H9 (cell line): ENCODE data around the gene SMAD3. TPM values are rescaled to one million over a fixed set of nuclear protein-coding genes. Genes with fewer than 3 reads are reported as not detected.

ENCODE experiments used
- DNase-seq: peaks from one replicate; pipeline ENCODE4 v3.0.0-alpha.2; 2017
- H2AFZ ChIP-seq: one replicate; pipeline ENCODE4 v1.6.1; 2013; ENCODE audit warnings: mild to moderate bottlenecking, low read length, control low read depth, moderate library complexity
- H2AK5ac ChIP-seq: 2 replicates; pipeline ENCODE4 v1.6.1; 2013; ENCODE audit warnings: low read length, control low read depth, mixed read lengths; ENCODE audit not compliant: insufficient read length
- H2BK120ac ChIP-seq: one replicate; pipeline ENCODE4 v1.6.1; 2013; ENCODE audit warnings: low read depth, mild to moderate bottlenecking, low read length, control low read depth, inconsistent platforms; ENCODE audit not compliant: poor library complexity, severe bottlenecking
- H2BK12ac ChIP-seq: 2 replicates; pipeline ENCODE4 v1.6.1; 2013; ENCODE audit warnings: low read length, control low read depth, mixed read lengths, low read depth; ENCODE audit not compliant: insufficient read length
- H2BK15ac ChIP-seq: 2 replicates; pipeline ENCODE4 v1.6.1; 2013; ENCODE audit warnings: low read depth, low read length, control low read depth
- H2BK20ac ChIP-seq: one replicate; pipeline ENCODE4 v1.6.1; 2013; ENCODE audit warnings: low read depth, mild to moderate bottlenecking, low read length, control low read depth, inconsistent platforms; ENCODE audit not compliant: poor library complexity, severe bottlenecking
- H2BK5ac ChIP-seq: 2 replicates; pipeline ENCODE4 v1.6.1; 2013; ENCODE audit warnings: low read length, control low read depth, mixed read lengths; ENCODE audit not compliant: insufficient read length
- H3K14ac ChIP-seq: 2 replicates; pipeline ENCODE4 v1.6.1; 2013; ENCODE audit warnings: low read length, control low read depth; ENCODE audit not compliant: insufficient read depth
- H3K18ac ChIP-seq: 2 replicates; pipeline ENCODE4 v1.6.1; 2013; ENCODE audit warnings: low read depth, mild to moderate bottlenecking, mixed read lengths, low read length, control low read depth; ENCODE audit not compliant: insufficient read length
- H3K23ac ChIP-seq: 2 replicates; pipeline ENCODE4 v1.6.1; 2013; ENCODE audit warnings: low read length, control low read depth, mixed read lengths, low read depth; ENCODE audit not compliant: insufficient read length
- H3K23me2 ChIP-seq: 2 replicates; pipeline ENCODE4 v1.6.1; 2013; ENCODE audit warnings: low read depth, mild to moderate bottlenecking, mixed read lengths, low read length, control low read depth; ENCODE audit not compliant: insufficient read length, poor library complexity, severe bottlenecking
- H3K27ac ChIP-seq: 2 replicates; pipeline ENCODE4 v1.5.1; 2013; ENCODE audit warnings: low read length, control low read depth, mixed read lengths, low read depth; ENCODE audit not compliant: insufficient read length
- H3K27me3 ChIP-seq: 2 replicates; pipeline ENCODE4 v1.6.1; 2013; ENCODE audit warnings: low read length, control low read depth, inconsistent platforms; ENCODE audit not compliant: insufficient read depth
- H3K4ac ChIP-seq: 2 replicates; pipeline ENCODE4 v1.6.1; 2013; ENCODE audit warnings: low read depth, mild to moderate bottlenecking, control low read depth, inconsistent platforms, low read length, moderate library complexity
- H3K4me1 ChIP-seq: 2 replicates; pipeline ENCODE4 v1.6.1; 2013; ENCODE audit warnings: low read length, control low read depth, inconsistent platforms; ENCODE audit not compliant: insufficient read depth
- H3K4me2 ChIP-seq: 2 replicates; pipeline ENCODE4 v1.6.1; 2013; ENCODE audit warnings: low read length, control low read depth, mixed read lengths; ENCODE audit not compliant: insufficient read length, insufficient read depth
- H3K56ac ChIP-seq: 2 replicates; pipeline ENCODE4 v1.6.1; 2013; ENCODE audit warnings: low read depth, mild to moderate bottlenecking, mixed read lengths, low read length, control low read depth; ENCODE audit not compliant: insufficient read length
- H3K79me1 ChIP-seq: 2 replicates; pipeline ENCODE4 v1.6.1; 2013; ENCODE audit warnings: low read depth, mild to moderate bottlenecking, moderate library complexity, low read length, control low read depth, inconsistent platforms; ENCODE audit not compliant: insufficient read depth, poor library complexity, severe bottlenecking
- H3K79me2 ChIP-seq: 2 replicates; pipeline ENCODE4 v1.6.1; 2013; ENCODE audit warnings: low read length, control low read depth, inconsistent platforms; ENCODE audit not compliant: insufficient read depth
- H3K9ac ChIP-seq: 2 replicates; pipeline ENCODE4 v1.6.1; 2013; ENCODE audit warnings: low read length, control low read depth, mixed read lengths; ENCODE audit not compliant: insufficient read length; ENCODE audit errors: extremely low read depth
- H3K9me3 ChIP-seq: one replicate; pipeline ENCODE4 v1.6.1; 2013; ENCODE audit warnings: low read depth, low read length, inconsistent platforms; ENCODE audit not compliant: control insufficient read depth
- H3T11ph ChIP-seq: one replicate; pipeline ENCODE4 v1.6.1; 2013; ENCODE audit warnings: mild to moderate bottlenecking, low read length, control low read depth, inconsistent platforms
- H4K20me1 ChIP-seq: one replicate; pipeline ENCODE4 v1.6.1; 2013; ENCODE audit not compliant: control insufficient read depth, insufficient read length, insufficient read depth
- H4K5ac ChIP-seq: 2 replicates; pipeline ENCODE4 v1.6.1; 2013; ENCODE audit warnings: low read depth, mild to moderate bottlenecking, mixed read lengths, low read length, control low read depth; ENCODE audit not compliant: insufficient read length
- H4K8ac ChIP-seq: replicated peaks from 2 replicates; pipeline ENCODE4 v1.6.1; 2013; ENCODE audit warnings: low read length, control low read depth, mixed read lengths, low read depth; ENCODE audit not compliant: insufficient read length
- H4K91ac ChIP-seq: 2 replicates; pipeline ENCODE4 v1.6.1; 2013; ENCODE audit warnings: low read depth, mild to moderate bottlenecking, moderate library complexity, mixed read lengths, low read length, control low read depth; ENCODE audit not compliant: insufficient read length
- H3K27ac Mint-ChIP-seq, 3 experiments: 2 replicates in 2 of 3; 3 replicates in 1 of 3; pipeline ENCODE4 v1.8.0; 2020 to 2021; ENCODE audit warnings: mixed read lengths in 3 of 3, mild to moderate bottlenecking in 1 of 3, moderate library complexity in 1 of 3
- H3K27me3 Mint-ChIP-seq: 2 replicates; pipeline ENCODE4 v1.8.0; 2021; ENCODE audit warnings: low read depth, mild to moderate bottlenecking, moderate library complexity, mixed read lengths
- H3K36me3 Mint-ChIP-seq, 3 experiments: 2 replicates in 2 of 3; 3 replicates in 1 of 3; pipeline ENCODE4 v1.8.0; 2020 to 2021; ENCODE audit warnings: low read depth in 3 of 3, mixed read lengths in 3 of 3; ENCODE audit not compliant: insufficient read depth in 1 of 3
- H3K4me1 Mint-ChIP-seq, 2 experiments: 2 replicates each; pipeline ENCODE4 v1.8.0; 2020; ENCODE audit warnings: mixed read lengths in 2 of 2
- H3K4me3 Mint-ChIP-seq, 2 experiments: 2 replicates in 1 of 2; 3 replicates in 1 of 2; pipeline ENCODE4 v1.8.0; 2020 to 2021; ENCODE audit warnings: mild to moderate bottlenecking in 2 of 2, mixed read lengths in 2 of 2, moderate library complexity in 1 of 2
- H3K9me3 Mint-ChIP-seq, 2 experiments: 2 replicates in 1 of 2; 3 replicates in 1 of 2; pipeline ENCODE4 v1.8.0; 2020; ENCODE audit warnings: mild to moderate bottlenecking in 2 of 2, mixed read lengths in 2 of 2, moderate library complexity in 1 of 2
- CTCF ChIP-seq: fragments of 200-600 bp; sonication (generic); conservative IDR thresholded peaks from 3 replicates; pipeline ENCODE4 v1.8.0; 2021; ENCODE audit warnings: antibody characterized with exemption, mild to moderate bottlenecking
- WGBS: extraction: QIAGEN DNeasy Blood & Tissue Kit; methylation state at CpG from one replicate; pipeline ENCODE4 v1.1.7; 2013; ENCODE audit warnings: missing lambda C conversion rate, low lambda C conversion rate, mixed read lengths; ENCODE audit not compliant: insufficient read length; ENCODE audit errors: extremely low coverage; 5-methylcytosine and 5-hydroxymethylcytosine counted together
- total RNA-seq: library from RNA; stranded (reverse); gene quantifications from 2 replicates; pipeline ENCODE4 v1.2.1, GENCODE V29; 2021

The SMAD3 gene
- total RNA-seq, 1 experiment from 2014 or later: 26.7 TPM

DNA sequence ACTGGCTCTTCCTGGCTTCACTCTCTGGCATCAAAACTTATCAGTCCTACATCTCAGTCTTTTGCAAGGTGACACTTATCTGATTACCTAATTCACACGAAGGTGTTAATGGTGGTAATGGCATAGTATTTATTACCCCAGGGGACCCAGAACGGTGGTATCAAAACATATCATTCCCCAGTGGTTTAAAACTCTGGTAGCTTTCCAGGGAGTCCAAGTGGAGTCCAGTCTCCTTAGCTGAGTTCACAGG, 41.3 kb downstream of the SMAD3 start:
- Histone ChIP-seq H3K18ac (no peak overlapping the region), H2BK15ac (no peak overlapping the region), H4K91ac (no peak overlapping the region), H2BK12ac (no peak overlapping the region), H2BK120ac (no peak overlapping the region), H3K23ac (no peak overlapping the region), H3K27me3 (no peaks in the 10 kb centered on the region), H3K27ac (no peak overlapping the region), H2AK5ac (no peak overlapping the region), H3K56ac (no peak overlapping the region), H3K23me2 (no peaks in the 10 kb centered on the region), H3T11ph (no peak overlapping the region), H3K4ac (no peak overlapping the region), H3K4me2 (no peak overlapping the region), H3K9me3 (no peaks in the 10 kb centered on the region), H4K8ac (no peak overlapping the region), H2BK20ac (no peak overlapping the region), H3K79me1 (no peaks in the 10 kb centered on the region), H3K14ac (no peak overlapping the region), H4K20me1 (no peaks in the 10 kb centered on the region), H2BK5ac (no peak overlapping the region), H3K9ac (no peak overlapping the region), H3K4me1 (peaks cover 2% of the 10 kb centered on the region; the same call in 1 of the 2 replicates), H3K79me2 (no peaks in the 10 kb centered on the region), H2AFZ (no peak overlapping the region), H4K5ac (no peak overlapping the region)
- no peak for DNase-seq
- Mint-ChIP-seq H3K27me3 (no peaks in the 10 kb centered on the region), H3K36me3 (peaks cover 9 to 17% (median 11%) of the 10 kb centered on the region in 3 experiments), H3K4me3 (no peak overlapping the region), H3K27ac (no peak overlapping the region; a peak in 1 of 7 replicates), H3K4me1 (peaks cover 38 to 44% of the 10 kb centered on the region in 2 experiments), H3K9me3 (peaks cover 9 to 15% of the 10 kb centered on the region in 2 experiments)
- WGBS: no CpG with 5 or more reads among the region's 2 CpGs
- TF ChIP-seq CTCF: no peak
